ENCODE results near the gene MAP3K12.

GRCh38 chr12:53479331-53479730, 19.9 kb downstream of the MAP3K12 start:
- TF ChIP-seq CTCF (conservative IDR thresholded peaks at IDR 0.05; ENCODE audit: low read depth, low read length) (no peak), RAD21 (IDR thresholded peaks at IDR 0.05; ENCODE audit: low read length) (no peak)

Data from IMR-90 (cell line).